H9 (cell line): ENCODE measurements around the gene TMEM98. TPM values are rescaled to one million over a fixed set of nuclear protein-coding genes. Genes with fewer than 3 reads are reported as not detected.

Experiments used
- DNase-seq: peaks from one replicate; pipeline ENCODE4 v3.0.0-alpha.2; 2017
- H2AFZ ChIP-seq: one replicate; pipeline ENCODE4 v1.6.1; 2013; ENCODE audit warnings: mild to moderate bottlenecking, low read length, control low read depth, moderate library complexity
- H2AK5ac ChIP-seq: 2 replicates; pipeline ENCODE4 v1.6.1; 2013; ENCODE audit warnings: low read length, control low read depth, mixed read lengths; ENCODE audit not compliant: insufficient read length
- H2BK120ac ChIP-seq: one replicate; pipeline ENCODE4 v1.6.1; 2013; ENCODE audit warnings: low read depth, mild to moderate bottlenecking, low read length, control low read depth, inconsistent platforms; ENCODE audit not compliant: poor library complexity, severe bottlenecking
- H2BK12ac ChIP-seq: 2 replicates; pipeline ENCODE4 v1.6.1; 2013; ENCODE audit warnings: low read length, control low read depth, mixed read lengths, low read depth; ENCODE audit not compliant: insufficient read length
- H2BK15ac ChIP-seq: 2 replicates; pipeline ENCODE4 v1.6.1; 2013; ENCODE audit warnings: low read depth, low read length, control low read depth
- H2BK20ac ChIP-seq: one replicate; pipeline ENCODE4 v1.6.1; 2013; ENCODE audit warnings: low read depth, mild to moderate bottlenecking, low read length, control low read depth, inconsistent platforms; ENCODE audit not compliant: poor library complexity, severe bottlenecking
- H2BK5ac ChIP-seq: 2 replicates; pipeline ENCODE4 v1.6.1; 2013; ENCODE audit warnings: low read length, control low read depth, mixed read lengths; ENCODE audit not compliant: insufficient read length
- H3K14ac ChIP-seq: 2 replicates; pipeline ENCODE4 v1.6.1; 2013; ENCODE audit warnings: low read length, control low read depth; ENCODE audit not compliant: insufficient read depth
- H3K18ac ChIP-seq: 2 replicates; pipeline ENCODE4 v1.6.1; 2013; ENCODE audit warnings: low read depth, mild to moderate bottlenecking, mixed read lengths, low read length, control low read depth; ENCODE audit not compliant: insufficient read length
- H3K23ac ChIP-seq: 2 replicates; pipeline ENCODE4 v1.6.1; 2013; ENCODE audit warnings: low read length, control low read depth, mixed read lengths, low read depth; ENCODE audit not compliant: insufficient read length
- H3K23me2 ChIP-seq: 2 replicates; pipeline ENCODE4 v1.6.1; 2013; ENCODE audit warnings: low read depth, mild to moderate bottlenecking, mixed read lengths, low read length, control low read depth; ENCODE audit not compliant: insufficient read length, poor library complexity, severe bottlenecking
- H3K27ac ChIP-seq: 2 replicates; pipeline ENCODE4 v1.5.1; 2013; ENCODE audit warnings: low read length, control low read depth, mixed read lengths, low read depth; ENCODE audit not compliant: insufficient read length
- H3K27me3 ChIP-seq: 2 replicates; pipeline ENCODE4 v1.6.1; 2013; ENCODE audit warnings: low read length, control low read depth, inconsistent platforms; ENCODE audit not compliant: insufficient read depth
- H3K4ac ChIP-seq: 2 replicates; pipeline ENCODE4 v1.6.1; 2013; ENCODE audit warnings: low read depth, mild to moderate bottlenecking, control low read depth, inconsistent platforms, low read length, moderate library complexity
- H3K4me1 ChIP-seq: 2 replicates; pipeline ENCODE4 v1.6.1; 2013; ENCODE audit warnings: low read length, control low read depth, inconsistent platforms; ENCODE audit not compliant: insufficient read depth
- H3K4me2 ChIP-seq: 2 replicates; pipeline ENCODE4 v1.6.1; 2013; ENCODE audit warnings: low read length, control low read depth, mixed read lengths; ENCODE audit not compliant: insufficient read length, insufficient read depth
- H3K56ac ChIP-seq: 2 replicates; pipeline ENCODE4 v1.6.1; 2013; ENCODE audit warnings: low read depth, mild to moderate bottlenecking, mixed read lengths, low read length, control low read depth; ENCODE audit not compliant: insufficient read length
- H3K79me1 ChIP-seq: 2 replicates; pipeline ENCODE4 v1.6.1; 2013; ENCODE audit warnings: low read depth, mild to moderate bottlenecking, moderate library complexity, low read length, control low read depth, inconsistent platforms; ENCODE audit not compliant: insufficient read depth, poor library complexity, severe bottlenecking
- H3K79me2 ChIP-seq: 2 replicates; pipeline ENCODE4 v1.6.1; 2013; ENCODE audit warnings: low read length, control low read depth, inconsistent platforms; ENCODE audit not compliant: insufficient read depth
- H3K9ac ChIP-seq: 2 replicates; pipeline ENCODE4 v1.6.1; 2013; ENCODE audit warnings: low read length, control low read depth, mixed read lengths; ENCODE audit not compliant: insufficient read length; ENCODE audit errors: extremely low read depth
- H3K9me3 ChIP-seq: one replicate; pipeline ENCODE4 v1.6.1; 2013; ENCODE audit warnings: low read depth, low read length, inconsistent platforms; ENCODE audit not compliant: control insufficient read depth
- H3T11ph ChIP-seq: one replicate; pipeline ENCODE4 v1.6.1; 2013; ENCODE audit warnings: mild to moderate bottlenecking, low read length, control low read depth, inconsistent platforms
- H4K20me1 ChIP-seq: one replicate; pipeline ENCODE4 v1.6.1; 2013; ENCODE audit not compliant: control insufficient read depth, insufficient read length, insufficient read depth
- H4K5ac ChIP-seq: 2 replicates; pipeline ENCODE4 v1.6.1; 2013; ENCODE audit warnings: low read depth, mild to moderate bottlenecking, mixed read lengths, low read length, control low read depth; ENCODE audit not compliant: insufficient read length
- H4K8ac ChIP-seq: replicated peaks from 2 replicates; pipeline ENCODE4 v1.6.1; 2013; ENCODE audit warnings: low read length, control low read depth, mixed read lengths, low read depth; ENCODE audit not compliant: insufficient read length
- H4K91ac ChIP-seq: 2 replicates; pipeline ENCODE4 v1.6.1; 2013; ENCODE audit warnings: low read depth, mild to moderate bottlenecking, moderate library complexity, mixed read lengths, low read length, control low read depth; ENCODE audit not compliant: insufficient read length
- H3K27ac Mint-ChIP-seq, 3 experiments: 2 replicates in 2 of 3; 3 replicates in 1 of 3; pipeline ENCODE4 v1.8.0; 2020 to 2021; ENCODE audit warnings: mixed read lengths in 3 of 3, mild to moderate bottlenecking in 1 of 3, moderate library complexity in 1 of 3
- H3K27me3 Mint-ChIP-seq: 2 replicates; pipeline ENCODE4 v1.8.0; 2021; ENCODE audit warnings: low read depth, mild to moderate bottlenecking, moderate library complexity, mixed read lengths
- H3K36me3 Mint-ChIP-seq, 3 experiments: 2 replicates in 2 of 3; 3 replicates in 1 of 3; pipeline ENCODE4 v1.8.0; 2020 to 2021; ENCODE audit warnings: low read depth in 3 of 3, mixed read lengths in 3 of 3; ENCODE audit not compliant: insufficient read depth in 1 of 3
- H3K4me1 Mint-ChIP-seq, 2 experiments: 2 replicates each; pipeline ENCODE4 v1.8.0; 2020; ENCODE audit warnings: mixed read lengths in 2 of 2
- H3K4me3 Mint-ChIP-seq, 2 experiments: 2 replicates in 1 of 2; 3 replicates in 1 of 2; pipeline ENCODE4 v1.8.0; 2020 to 2021; ENCODE audit warnings: mild to moderate bottlenecking in 2 of 2, mixed read lengths in 2 of 2, moderate library complexity in 1 of 2
- H3K9me3 Mint-ChIP-seq, 2 experiments: 2 replicates in 1 of 2; 3 replicates in 1 of 2; pipeline ENCODE4 v1.8.0; 2020; ENCODE audit warnings: mild to moderate bottlenecking in 2 of 2, mixed read lengths in 2 of 2, moderate library complexity in 1 of 2
- WGBS: extraction: QIAGEN DNeasy Blood & Tissue Kit; methylation state at CpG from one replicate; pipeline ENCODE4 v1.1.7; 2013; ENCODE audit warnings: missing lambda C conversion rate, low lambda C conversion rate, mixed read lengths; ENCODE audit not compliant: insufficient read length; ENCODE audit errors: extremely low coverage; 5-methylcytosine and 5-hydroxymethylcytosine counted together
- total RNA-seq: library from RNA; stranded (reverse); gene quantifications from 2 replicates; pipeline ENCODE4 v1.2.1, GENCODE V29; 2021
- TF ChIP-seq, protein P1 (sequence below): fragments of 200-600 bp; sonication (generic); conservative IDR thresholded peaks from 3 replicates; pipeline ENCODE4 v1.8.0; 2021; ENCODE audit warnings: antibody characterized with exemption, mild to moderate bottlenecking

Gene TMEM98
- total RNA-seq, 1 experiment from 2014 or later = 78.4 TPM

DNA sequence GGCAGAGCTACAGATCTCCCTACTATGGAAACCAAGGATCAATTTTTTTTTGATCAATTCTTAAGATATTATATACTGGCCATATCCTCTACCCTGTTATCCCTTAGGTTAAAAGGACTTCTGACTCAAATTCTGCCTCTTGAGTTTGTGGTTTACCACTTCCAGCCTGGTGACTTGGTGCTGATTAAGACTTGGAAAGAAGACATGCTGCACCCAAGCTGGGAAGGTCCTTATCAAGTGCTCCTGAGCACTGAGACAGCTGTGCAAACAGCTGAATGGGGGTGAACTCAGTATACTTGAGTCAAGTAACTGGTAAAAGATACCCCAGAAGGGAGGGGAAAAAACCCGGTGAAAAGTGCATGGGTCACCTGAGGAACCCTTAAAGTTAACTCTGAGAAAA is 43.2 kb downstream of the TMEM98 start:
- Histone ChIP-seq H3T11ph (no peak overlapping the region), H3K27me3 (no peaks in the 10 kb centered on the region), H2BK15ac (no peak overlapping the region), H2BK20ac (no peak overlapping the region), H3K9me3 (no peaks in the 10 kb centered on the region), H3K23ac (no peak overlapping the region), H3K4me1 (no peaks in the 10 kb centered on the region), H3K27ac (no peak overlapping the region), H2AFZ (no peak overlapping the region), H3K9ac (no peak overlapping the region), H2AK5ac (no peak overlapping the region), H4K91ac (no peak overlapping the region), H3K23me2 (no peaks in the 10 kb centered on the region), H2BK120ac (no peak overlapping the region), H3K79me1 (no peaks in the 10 kb centered on the region), H3K56ac (no peak overlapping the region), H4K8ac (no peak overlapping the region), H4K20me1 (no peaks in the 10 kb centered on the region), H3K14ac (no peak overlapping the region), H2BK5ac (no peak overlapping the region), H4K5ac (no peak overlapping the region), H2BK12ac (no peak overlapping the region), H3K79me2 (no peaks in the 10 kb centered on the region), H3K18ac (no peak overlapping the region), H3K4me2 (no peak overlapping the region), H3K4ac (no peak overlapping the region)
- Mint-ChIP-seq H3K27me3 (peaks cover 14% of the 10 kb centered on the region), H3K4me3 (no peak overlapping the region), H3K36me3 (no peaks in the 10 kb centered on the region), H3K4me1 (no peaks in the 10 kb centered on the region), H3K9me3 (peaks cover 12% of the 10 kb centered on the region in 2 experiments; a peak in 4 of 5 replicates), H3K27ac (no peak overlapping the region)
- no peak for DNase-seq
- no CpG with 5 or more reads among the region's 1 CpG for WGBS
- TF ChIP-seq, protein P1, sequence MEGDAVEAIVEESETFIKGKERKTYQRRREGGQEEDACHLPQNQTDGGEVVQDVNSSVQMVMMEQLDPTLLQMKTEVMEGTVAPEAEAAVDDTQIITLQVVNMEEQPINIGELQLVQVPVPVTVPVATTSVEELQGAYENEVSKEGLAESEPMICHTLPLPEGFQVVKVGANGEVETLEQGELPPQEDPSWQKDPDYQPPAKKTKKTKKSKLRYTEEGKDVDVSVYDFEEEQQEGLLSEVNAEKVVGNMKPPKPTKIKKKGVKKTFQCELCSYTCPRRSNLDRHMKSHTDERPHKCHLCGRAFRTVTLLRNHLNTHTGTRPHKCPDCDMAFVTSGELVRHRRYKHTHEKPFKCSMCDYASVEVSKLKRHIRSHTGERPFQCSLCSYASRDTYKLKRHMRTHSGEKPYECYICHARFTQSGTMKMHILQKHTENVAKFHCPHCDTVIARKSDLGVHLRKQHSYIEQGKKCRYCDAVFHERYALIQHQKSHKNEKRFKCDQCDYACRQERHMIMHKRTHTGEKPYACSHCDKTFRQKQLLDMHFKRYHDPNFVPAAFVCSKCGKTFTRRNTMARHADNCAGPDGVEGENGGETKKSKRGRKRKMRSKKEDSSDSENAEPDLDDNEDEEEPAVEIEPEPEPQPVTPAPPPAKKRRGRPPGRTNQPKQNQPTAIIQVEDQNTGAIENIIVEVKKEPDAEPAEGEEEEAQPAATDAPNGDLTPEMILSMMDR = no peak
